ENCODE measurements around the gene CEACAM18.

The CEACAM18 gene

GRCh38 chr19:51524666-51525264, 46.4 kb downstream of the CEACAM18 start:
- DNase-seq (ENCODE audit: low spot score) (no peak), ATAC-seq (ENCODE audit: low read depth) (no peak)
- no peaks in the 10 kb centered on the region for H3K27me3 ChIP-seq (ENCODE audit: insufficient read depth, poor library complexity, severe bottlenecking)
- H3K4me1 ChIP-seq (ENCODE audit: insufficient read depth, poor library complexity, severe bottlenecking): no peaks in the 10 kb centered on the region
- TF ChIP-seq, protein P1, sequence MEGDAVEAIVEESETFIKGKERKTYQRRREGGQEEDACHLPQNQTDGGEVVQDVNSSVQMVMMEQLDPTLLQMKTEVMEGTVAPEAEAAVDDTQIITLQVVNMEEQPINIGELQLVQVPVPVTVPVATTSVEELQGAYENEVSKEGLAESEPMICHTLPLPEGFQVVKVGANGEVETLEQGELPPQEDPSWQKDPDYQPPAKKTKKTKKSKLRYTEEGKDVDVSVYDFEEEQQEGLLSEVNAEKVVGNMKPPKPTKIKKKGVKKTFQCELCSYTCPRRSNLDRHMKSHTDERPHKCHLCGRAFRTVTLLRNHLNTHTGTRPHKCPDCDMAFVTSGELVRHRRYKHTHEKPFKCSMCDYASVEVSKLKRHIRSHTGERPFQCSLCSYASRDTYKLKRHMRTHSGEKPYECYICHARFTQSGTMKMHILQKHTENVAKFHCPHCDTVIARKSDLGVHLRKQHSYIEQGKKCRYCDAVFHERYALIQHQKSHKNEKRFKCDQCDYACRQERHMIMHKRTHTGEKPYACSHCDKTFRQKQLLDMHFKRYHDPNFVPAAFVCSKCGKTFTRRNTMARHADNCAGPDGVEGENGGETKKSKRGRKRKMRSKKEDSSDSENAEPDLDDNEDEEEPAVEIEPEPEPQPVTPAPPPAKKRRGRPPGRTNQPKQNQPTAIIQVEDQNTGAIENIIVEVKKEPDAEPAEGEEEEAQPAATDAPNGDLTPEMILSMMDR (IDR thresholded peaks at IDR 0.05; ENCODE audit: poor library complexity, severe bottlenecking): no peak
- H3K9me3 ChIP-seq (ENCODE audit: severe bottlenecking): no peaks in the 10 kb centered on the region
- no peak overlapping the region for H3K4me3 ChIP-seq (ENCODE audit: severe bottlenecking)
- H3K27ac ChIP-seq (ENCODE audit: poor library complexity, severe bottlenecking): no peak overlapping the region
- H3K36me3 ChIP-seq (ENCODE audit: low read depth): no peaks in the 10 kb centered on the region

DNA sequence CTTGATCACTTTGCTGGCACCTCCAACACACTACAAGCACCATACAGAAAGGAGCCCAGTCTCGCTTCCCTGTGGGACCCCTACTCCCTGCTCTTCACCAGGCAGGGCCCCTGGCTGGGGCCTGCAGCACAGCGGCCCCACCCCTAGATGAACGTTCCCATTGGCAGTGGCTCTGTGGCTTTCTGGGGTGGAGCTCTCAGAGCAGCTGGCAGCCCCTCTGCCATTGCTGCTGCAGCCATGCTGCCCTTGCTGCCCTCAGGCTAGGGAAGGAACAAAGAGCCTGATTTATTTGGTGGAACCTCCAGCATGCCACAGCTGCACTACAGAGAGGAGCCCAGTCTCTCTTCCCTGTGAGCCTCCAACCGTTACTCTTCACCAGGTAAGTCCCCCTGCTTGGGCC, 47.3 kb downstream of the CEACAM18 start:
- Histone ChIP-seq H3K4me1 (ENCODE audit: insufficient read depth, poor library complexity, severe bottlenecking) (no peaks in the 10 kb centered on the region), H3K27ac (ENCODE audit: poor library complexity, severe bottlenecking) (no peak overlapping the region), H3K36me3 (ENCODE audit: low read depth) (no peaks in the 10 kb centered on the region), H3K9me3 (ENCODE audit: severe bottlenecking) (no peaks in the 10 kb centered on the region), H3K27me3 (ENCODE audit: insufficient read depth, poor library complexity, severe bottlenecking) (no peaks in the 10 kb centered on the region), H3K4me3 (ENCODE audit: severe bottlenecking) (no peak overlapping the region)
- TF ChIP-seq, protein P1 (IDR thresholded peaks at IDR 0.05; ENCODE audit: poor library complexity, severe bottlenecking): no peak
- ATAC-seq (ENCODE audit: low read depth): no peak
- DNase-seq (ENCODE audit: low spot score): no peak

- Histone ChIP-seq H3K27me3 (ENCODE audit: insufficient read depth, poor library complexity, severe bottlenecking) (peaks cover 30% of the 10 kb centered on the region), H3K4me3 (ENCODE audit: severe bottlenecking) (no peak overlapping the region), H3K9me3 (ENCODE audit: severe bottlenecking) (no peaks in the 10 kb centered on the region), H3K36me3 (ENCODE audit: low read depth) (no peaks in the 10 kb centered on the region), H3K27ac (ENCODE audit: poor library complexity, severe bottlenecking) (no peak overlapping the region), H3K4me1 (ENCODE audit: insufficient read depth, poor library complexity, severe bottlenecking) (no peaks in the 10 kb centered on the region)
- ATAC-seq (ENCODE audit: low read depth) (no peak), DNase-seq (ENCODE audit: low spot score) (no peak)
- TF ChIP-seq, protein P1 (IDR thresholded peaks at IDR 0.05; ENCODE audit: poor library complexity, severe bottlenecking): no peak
These were observed 51.0 kb downstream of the CEACAM18 start for GRCh38 chr19:51529301-51529700.

GRCh38 chr19:51530616-51531015, 52.3 kb downstream of the CEACAM18 start:
- no peak overlapping the region for H3K27ac ChIP-seq (ENCODE audit: poor library complexity, severe bottlenecking)
- DNase-seq (ENCODE audit: low spot score): no peak
- no peaks in the 10 kb centered on the region for H3K36me3 ChIP-seq (ENCODE audit: low read depth)
- no peaks in the 10 kb centered on the region for H3K4me1 ChIP-seq (ENCODE audit: insufficient read depth, poor library complexity, severe bottlenecking)
- TF ChIP-seq, protein P1 (IDR thresholded peaks at IDR 0.05; ENCODE audit: poor library complexity, severe bottlenecking): no peak
- H3K4me3 ChIP-seq (ENCODE audit: severe bottlenecking): no peak overlapping the region
- H3K9me3 ChIP-seq (ENCODE audit: severe bottlenecking): no peaks in the 10 kb centered on the region
- peaks cover 39% of the 10 kb centered on the region for H3K27me3 ChIP-seq (ENCODE audit: insufficient read depth, poor library complexity, severe bottlenecking)
- ATAC-seq (ENCODE audit: low read depth): no peak

Data from RWPE2 (cell line).